Measurements from ENCODE around the gene TP53TG5. TPM values are rescaled to one million over a fixed set of nuclear protein-coding genes. Genes with fewer than 3 reads are reported as not detected.

TP53TG5 gene
- total RNA-seq, 1 experiment from 2014 or later, result not detected

- Histone ChIP-seq H3K4me3 (ENCODE audit: low read depth in 2 of 2, low read length in 2 of 2) (peak overlapping the region in 1 of 2 experiments; percentile 25; a peak in 2 of 4 replicates), H3K27ac (ENCODE audit: low read length) (peak overlapping the region; percentile 88), H3K36me3 (ENCODE audit: control insufficient read depth, insufficient read depth, low read length) (no peaks in the 10 kb centered on the region; the same call in 1 of the 2 replicates), H3K4me1 (ENCODE audit: control insufficient read depth, insufficient read depth, low read length) (peaks cover 62% of the 10 kb centered on the region), H3K9me3 (ENCODE audit: control insufficient read depth, insufficient read depth, low read depth, low read length) (no peaks in the 10 kb centered on the region), H3K27me3 (ENCODE audit: control insufficient read depth, insufficient read depth, low read length) (no peaks in the 10 kb centered on the region)
- peak; percentile 90 for ATAC-seq
- ChIA-PET CTCF (interaction anchor here (0.6 to 1.5 kb wide), 4 partner anchors 11 to 100 kb away, joined by 3 to 6 read pairs (median 4); no protein-coding TSS in a partner anchor), POLR2A (interaction anchor here (0.5 kb wide), 1 partner anchor 10 kb away, joined by 4 read pairs; no protein-coding TSS in a partner anchor)
- intact Hi-C loops (cut with micrococcal nuclease; ENCODE audit: unreplicated experiment), result no loop called here
- in situ Hi-C loops (cut with HindIII; ENCODE audit: low pct_unique_long_range_greater_than_20kb, low sequenced_read_pairs), result no loop called here
- no TSS peak for BruUV-seq (replicated peaks)
- DNase-seq (ENCODE audit: low read depth, low spot score), result peak; percentile 87
- TF ChIP-seq POLR2AphosphoS5 (IDR thresholded peaks at IDR 0.05; ENCODE audit: low read depth, low read length) (no peak), TCF7L2 (IDR thresholded peaks at IDR 0.05; ENCODE audit: low read depth, low read length) (no peak; the same call in 1 of the 2 replicates), REST (IDR thresholded peaks at IDR 0.05; ENCODE audit: insufficient read depth in 1 of 2, low read depth in 2 of 2, low read length in 1 of 2) (no peak), SIN3A (IDR thresholded peaks at IDR 0.05; ENCODE audit: borderline replicate concordance, insufficient read depth, low read depth, low read length) (no peak)
These were observed 41.4 kb downstream of the TP53TG5 start for GRCh38 chr20:45336530-45337366.

GRCh38 chr20:45330476-45330875 lies 47.6 kb downstream of the TP53TG5 start:
- Histone ChIP-seq H3K27me3 (ENCODE audit: control insufficient read depth, insufficient read depth, low read length) (no peaks in the 10 kb centered on the region), H3K4me3 (ENCODE audit: low read depth in 2 of 2, low read length in 2 of 2) (no peak overlapping the region), H3K9me3 (ENCODE audit: control insufficient read depth, insufficient read depth, low read depth, low read length) (no peaks in the 10 kb centered on the region), H3K27ac (ENCODE audit: low read length) (no peak overlapping the region), H3K36me3 (ENCODE audit: control insufficient read depth, insufficient read depth, low read length) (peaks cover 20% of the 10 kb centered on the region), H3K4me1 (ENCODE audit: control insufficient read depth, insufficient read depth, low read length) (peaks cover 2% of the 10 kb centered on the region)
- intact Hi-C loops (cut with micrococcal nuclease; ENCODE audit: unreplicated experiment), result no loop called here
- DNase-seq (ENCODE audit: low read depth, low spot score) (no peak), ATAC-seq (no peak)
- ChIA-PET CTCF (no interaction called here), POLR2A (no interaction called here)
- TF ChIP-seq TCF7L2 (IDR thresholded peaks at IDR 0.05; ENCODE audit: low read depth, low read length) (no peak), CTCF (IDR thresholded peaks at IDR 0.05) (no peak), SIN3A (IDR thresholded peaks at IDR 0.05; ENCODE audit: borderline replicate concordance, insufficient read depth, low read depth, low read length) (no peak), POLR2AphosphoS5 (IDR thresholded peaks at IDR 0.05; ENCODE audit: low read depth, low read length) (no peak), REST (IDR thresholded peaks at IDR 0.05; ENCODE audit: insufficient read depth in 1 of 2, low read depth in 2 of 2, low read length in 1 of 2) (no peak)
- no TSS peak for BruUV-seq (replicated peaks)
- in situ Hi-C loops (cut with HindIII; ENCODE audit: low pct_unique_long_range_greater_than_20kb, low sequenced_read_pairs), result no loop called here

All from Panc1 (cell line).